ENCODE results near the gene TTLL8.

The TTLL8 gene

DNA sequence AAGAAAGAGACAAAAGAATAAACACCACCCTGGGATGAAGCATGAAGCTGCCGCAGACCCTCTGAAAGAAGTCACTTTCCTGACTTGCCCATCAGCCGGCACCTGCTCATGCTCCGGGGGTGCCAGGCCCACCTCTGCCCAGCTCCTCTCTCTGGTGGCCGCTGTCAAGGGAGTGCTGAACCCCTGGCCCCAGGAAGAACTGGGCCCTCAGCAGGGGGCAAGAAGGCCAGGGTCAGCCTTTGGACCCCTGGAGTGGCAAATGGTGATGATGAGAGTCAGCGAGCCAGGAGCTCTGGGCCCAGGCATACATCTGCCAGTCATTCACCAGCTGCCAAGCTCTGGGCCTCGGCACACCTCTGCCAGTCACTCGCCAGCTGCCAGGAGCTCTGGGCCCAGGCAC, 17.4 kb downstream of the TTLL8 start:
- DNase-seq, result no peak

DNA sequence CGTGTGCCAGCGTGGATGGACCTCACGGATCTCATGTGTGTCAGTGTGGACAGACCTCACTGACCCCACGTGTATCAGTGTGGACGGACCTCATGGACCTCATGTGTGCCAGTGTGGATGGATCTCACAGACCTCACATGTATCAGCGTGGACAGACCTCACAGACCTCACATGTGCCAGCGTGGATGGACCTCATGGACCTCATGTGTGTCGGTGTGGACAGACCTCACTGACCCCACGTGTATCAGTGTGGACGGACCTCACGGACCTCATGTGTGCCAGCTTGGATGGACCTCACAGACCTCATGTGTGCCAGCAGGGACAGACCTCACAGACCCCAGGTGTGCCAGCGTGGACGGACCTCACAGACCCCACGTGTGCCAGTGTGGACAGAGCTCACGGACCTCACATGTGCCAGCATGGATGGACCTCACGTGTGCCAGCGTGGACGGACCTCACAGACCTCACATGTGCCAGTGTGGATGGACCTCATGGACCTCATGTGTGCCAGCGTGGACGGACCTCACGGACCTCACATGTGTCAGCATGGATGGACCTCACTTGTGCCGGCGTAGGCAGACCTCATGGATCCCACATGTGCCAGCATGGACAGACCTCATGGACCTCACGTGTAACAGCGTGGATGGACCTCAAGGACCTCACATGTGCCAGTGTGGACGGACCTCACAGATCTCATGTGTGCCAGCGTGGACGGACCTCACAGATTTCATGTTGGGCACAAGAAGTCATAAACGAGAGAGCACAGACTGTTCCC, 18.2 kb downstream of the TTLL8 start:
- no peak for DNase-seq

DNA sequence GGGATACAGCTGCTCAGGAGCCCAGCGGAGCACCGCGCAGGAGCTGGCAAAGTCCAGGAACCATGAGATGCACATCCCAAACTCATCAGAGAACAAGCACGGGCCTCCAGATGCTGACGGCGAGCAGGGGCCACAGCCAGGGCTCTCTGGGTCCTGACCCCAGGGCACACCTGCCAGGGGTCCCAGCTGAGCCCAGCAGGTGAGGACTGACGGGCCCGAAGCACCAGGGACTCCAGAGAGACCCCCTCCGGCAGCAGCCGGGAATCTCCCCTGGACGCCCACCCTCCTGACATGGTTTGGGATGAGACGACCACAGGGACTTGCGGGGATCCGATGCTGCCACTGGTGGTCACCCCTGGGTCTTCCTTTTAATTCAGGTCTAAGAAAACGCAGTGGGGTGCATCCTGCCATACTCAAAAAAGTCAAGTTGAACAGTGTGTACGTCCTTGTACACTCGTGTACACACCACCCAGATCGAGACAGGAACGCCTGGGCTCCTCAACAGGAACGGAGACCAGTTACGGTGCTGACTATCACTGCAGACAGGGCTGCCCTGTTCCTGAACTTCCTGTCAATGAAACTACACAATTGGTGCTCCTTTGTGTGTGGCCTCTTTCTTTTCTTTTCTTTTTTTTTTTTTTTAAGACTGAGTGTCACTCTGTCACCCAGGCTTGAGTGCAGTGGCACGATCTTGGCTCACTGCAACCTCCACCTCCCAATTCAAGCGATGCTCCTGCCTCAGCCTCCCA, 21.9 kb downstream of the TTLL8 start:
- no peak for DNase-seq

DNA sequence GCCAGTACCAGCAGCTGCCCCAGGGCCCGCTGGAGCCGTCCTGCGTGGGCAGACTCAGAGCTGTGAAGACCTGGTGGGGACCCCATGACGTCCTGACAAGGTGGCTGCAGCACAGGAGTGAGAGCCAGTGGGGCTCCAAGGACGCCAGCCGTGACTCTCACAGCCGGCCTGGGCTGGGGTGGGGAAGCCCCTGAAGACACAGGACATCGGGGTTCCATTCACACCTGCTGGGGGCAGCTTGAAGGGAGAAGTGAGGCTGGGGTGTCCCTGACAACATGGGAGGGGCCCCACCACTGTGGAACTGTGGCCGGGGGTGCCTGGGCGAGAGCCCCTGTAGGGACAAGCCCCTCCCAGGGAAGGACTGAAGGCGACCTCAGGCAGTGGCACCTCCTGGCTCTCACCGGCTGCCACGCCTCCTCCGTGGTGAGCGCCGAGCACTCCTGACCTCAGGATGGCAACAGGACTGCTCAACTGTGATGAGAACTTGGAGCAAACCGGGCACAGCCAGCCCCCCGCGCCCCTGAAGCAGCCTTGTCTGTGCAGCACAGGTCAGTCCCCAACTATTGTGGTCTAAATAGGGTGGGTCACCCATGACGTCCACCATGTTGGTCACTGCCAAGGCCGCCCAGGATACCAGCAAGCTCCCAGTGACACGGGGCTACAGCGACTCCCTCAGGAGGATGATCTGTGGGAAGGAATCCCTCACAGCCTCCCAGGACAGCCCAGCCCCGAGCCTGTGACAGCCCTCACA, 22.8 kb downstream of the TTLL8 start:
- no peak for DNase-seq

DNA sequence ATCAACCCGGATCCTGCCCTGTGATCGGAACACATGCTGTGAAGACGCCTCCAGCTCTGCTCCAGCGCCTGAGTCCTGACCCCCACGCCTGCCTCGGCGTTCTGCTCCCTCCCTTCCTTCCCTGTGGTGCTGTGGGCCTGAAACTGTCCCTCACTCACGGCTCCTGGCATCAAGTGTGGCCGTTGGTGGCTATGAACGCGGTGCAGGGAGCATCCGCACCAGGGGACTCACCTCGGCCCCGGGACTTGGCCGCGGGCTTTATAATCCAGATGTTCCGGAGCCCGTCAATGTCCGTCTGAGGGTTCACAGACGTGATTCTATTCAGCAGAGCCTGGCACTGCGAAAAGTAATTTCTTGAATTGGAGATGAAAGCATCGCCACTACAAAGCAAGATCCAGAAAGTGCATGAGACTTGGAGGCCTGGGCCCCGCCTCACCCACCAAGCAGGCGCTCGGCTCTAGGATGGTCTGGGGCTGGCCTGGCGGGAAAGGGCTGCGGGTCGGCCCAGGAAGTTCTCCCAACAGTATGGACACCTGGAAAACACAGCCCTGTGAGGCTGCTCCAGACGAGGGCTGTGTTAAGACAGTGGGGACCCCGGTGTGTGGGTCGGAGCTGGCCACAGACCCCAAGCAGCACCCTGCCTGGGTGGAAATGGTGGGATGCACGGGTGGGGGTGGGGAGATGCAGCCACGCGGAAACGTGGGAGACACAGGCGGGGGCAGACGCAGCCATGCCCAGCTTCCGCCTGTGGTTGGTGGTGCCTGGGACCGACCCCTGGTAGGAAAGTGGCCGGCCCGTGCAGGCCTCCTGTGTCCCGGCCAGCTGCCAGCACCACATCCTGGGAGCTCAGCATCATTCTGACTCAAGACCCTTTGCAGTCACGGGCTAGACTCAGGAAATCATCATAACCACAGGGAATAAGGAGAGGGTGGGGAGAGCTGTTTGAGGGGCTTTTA, 23.7 kb downstream of the TTLL8 start:
- DNase-seq, result no peak

DNA sequence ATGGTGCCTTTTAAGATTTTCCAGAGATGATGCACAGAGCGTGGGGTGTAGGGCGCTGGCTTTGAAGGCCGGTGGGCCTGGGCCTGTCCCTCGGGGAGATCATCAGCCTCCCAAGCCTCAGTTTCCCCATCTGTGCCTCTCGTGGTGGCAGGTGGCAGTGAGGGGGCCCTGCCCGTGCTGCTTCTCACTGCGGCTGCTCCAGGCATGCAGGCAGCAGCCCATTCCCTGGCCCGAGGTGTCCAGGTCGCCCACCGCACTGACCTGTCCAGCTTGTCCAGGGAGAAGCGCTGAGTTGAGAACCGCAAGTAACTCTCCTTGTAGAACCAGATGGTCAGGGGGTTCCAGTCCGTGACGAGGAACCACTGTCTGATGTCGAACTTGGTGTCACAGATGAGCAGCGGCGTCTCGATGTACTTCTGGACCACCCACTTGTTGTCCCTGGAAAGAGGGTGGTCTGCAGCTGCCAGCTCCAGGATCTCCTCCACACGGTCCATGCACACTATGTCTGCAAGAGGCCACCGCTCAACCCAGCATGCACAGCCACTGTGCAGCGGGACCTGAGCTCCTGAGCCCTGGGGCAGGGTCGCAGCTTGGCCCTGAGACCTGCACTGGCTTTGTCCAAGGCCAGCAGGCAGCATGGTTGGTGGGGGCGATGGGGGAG, 25.0 kb downstream of the TTLL8 start:
- no peak for DNase-seq

DNA sequence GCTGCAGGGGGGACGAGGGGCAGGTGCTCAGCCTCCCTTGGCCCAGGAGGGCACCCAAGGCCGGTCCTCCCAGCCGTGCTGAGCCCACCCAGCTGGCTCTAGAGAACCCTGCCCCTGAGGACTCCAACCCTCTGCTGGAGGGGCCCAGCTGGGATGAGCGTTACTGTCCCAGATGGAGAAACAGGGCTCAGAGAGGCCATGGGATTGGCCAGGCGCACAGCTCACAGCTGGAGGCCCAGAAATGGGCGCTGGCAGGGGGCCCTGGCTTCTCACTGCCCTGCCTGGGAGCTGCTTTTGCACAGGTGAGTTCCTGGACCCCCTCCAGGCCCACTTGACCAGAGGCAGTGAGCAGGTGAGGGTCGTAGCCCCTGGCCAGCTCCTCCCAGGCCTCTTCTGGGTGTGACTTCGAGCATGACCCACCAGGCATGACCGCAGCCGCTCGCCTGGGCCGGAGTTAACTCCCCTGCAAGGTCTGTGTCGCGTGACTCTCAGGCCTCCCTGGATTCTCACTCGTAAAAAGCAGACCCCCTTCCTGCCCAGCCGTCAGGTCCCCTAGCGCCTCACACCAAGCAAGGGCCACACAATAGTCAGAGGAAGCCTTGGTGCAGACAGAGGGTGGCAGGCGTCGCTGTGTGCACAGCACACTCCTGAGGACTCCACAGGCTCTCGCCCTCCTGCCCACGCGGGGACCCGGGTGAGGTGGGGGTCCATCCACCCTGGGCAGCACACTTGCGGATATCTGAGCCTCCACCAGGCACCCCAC, 25.8 kb downstream of the TTLL8 start:
- no peak for DNase-seq

DNA sequence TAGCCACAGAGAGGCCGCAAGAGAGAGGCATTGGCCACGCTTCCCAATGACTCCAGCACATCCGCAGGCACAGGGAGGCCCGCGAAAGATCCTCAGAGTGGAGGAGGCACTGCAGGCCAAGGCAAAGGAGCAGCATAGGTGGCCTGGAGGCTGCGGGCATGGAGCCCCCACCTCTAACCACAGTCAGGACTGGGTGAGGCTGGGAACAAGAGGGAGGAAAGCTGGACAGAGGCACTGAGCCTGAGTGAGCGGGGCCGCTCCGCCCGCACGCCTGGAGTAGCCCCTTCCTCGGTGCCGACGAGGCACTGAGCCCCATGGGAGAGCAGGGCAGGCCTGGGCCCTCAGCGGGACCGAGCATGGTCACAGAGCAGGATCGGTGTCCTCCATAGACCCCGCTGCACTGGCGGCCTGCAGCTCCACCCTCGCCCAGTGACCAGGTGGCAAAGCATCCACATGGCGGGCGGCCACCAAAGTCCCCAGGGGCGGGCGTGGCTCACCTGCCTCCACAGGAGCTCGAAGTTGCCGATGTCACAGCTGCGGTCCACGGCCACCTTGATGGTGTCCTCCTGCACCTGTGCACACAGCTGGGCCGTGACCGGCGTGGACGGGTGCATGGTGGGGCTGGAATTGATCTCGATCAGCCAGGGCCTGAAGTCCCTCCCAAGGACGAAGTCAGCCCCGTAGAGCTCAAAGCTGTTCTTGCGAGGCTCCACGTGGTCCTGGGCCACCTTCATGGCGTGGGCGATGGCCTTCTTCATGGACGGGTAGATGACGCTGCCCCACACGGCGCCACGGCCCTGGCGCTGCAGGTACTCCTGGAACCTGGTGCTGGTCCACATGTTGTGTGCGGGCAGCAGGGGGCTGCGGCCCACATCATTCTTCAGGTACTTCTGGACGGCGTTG, 26.7 kb downstream of the TTLL8 start:
- DNase-seq, result no peak

DNA sequence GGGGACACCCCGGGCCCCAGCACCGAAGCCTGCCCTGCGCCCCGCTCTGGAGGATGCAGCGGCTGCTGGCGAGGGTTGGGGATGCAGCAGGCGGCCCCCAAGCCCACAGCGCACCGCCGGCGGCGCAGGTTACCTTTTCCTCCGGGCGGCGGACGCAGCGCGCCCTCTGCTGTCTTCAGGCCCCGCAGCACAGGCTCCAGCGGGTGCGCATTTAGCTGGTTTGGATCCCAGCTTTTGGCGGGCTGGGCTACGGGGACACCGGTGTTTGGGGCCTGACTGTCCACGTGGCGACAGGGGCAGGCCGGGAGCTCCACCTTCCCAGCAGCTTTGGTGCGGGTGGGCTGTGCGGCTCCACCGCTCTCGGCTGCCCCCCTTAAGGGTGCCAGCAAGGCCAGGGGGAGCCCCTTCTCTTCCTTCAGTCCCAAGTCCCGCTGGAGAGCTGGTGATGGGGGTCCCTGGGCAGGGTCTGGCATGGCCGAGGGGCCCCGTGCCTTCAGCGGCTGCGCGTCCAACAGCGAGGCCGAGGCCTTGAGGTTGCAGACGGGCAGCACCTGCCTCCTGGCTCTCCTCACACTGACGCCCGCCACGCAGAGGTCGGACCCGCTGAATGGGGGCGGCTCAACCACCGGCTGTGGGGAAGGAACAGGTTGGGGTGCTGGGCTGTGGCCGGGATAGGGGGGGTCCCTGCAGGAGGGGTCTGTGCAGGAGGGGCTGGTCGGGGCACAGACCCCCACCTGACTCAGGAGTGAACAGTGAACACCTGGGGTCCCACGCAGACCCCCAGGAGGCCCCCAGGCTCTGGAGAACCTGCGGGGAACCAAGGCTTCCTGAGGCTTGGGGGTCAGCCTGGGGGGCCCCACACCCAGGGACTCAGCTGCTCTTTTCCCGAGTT, 27.6 kb downstream of the TTLL8 start:
- peak; percentile 67 to 81 (median 74) for DNase-seq

DNA sequence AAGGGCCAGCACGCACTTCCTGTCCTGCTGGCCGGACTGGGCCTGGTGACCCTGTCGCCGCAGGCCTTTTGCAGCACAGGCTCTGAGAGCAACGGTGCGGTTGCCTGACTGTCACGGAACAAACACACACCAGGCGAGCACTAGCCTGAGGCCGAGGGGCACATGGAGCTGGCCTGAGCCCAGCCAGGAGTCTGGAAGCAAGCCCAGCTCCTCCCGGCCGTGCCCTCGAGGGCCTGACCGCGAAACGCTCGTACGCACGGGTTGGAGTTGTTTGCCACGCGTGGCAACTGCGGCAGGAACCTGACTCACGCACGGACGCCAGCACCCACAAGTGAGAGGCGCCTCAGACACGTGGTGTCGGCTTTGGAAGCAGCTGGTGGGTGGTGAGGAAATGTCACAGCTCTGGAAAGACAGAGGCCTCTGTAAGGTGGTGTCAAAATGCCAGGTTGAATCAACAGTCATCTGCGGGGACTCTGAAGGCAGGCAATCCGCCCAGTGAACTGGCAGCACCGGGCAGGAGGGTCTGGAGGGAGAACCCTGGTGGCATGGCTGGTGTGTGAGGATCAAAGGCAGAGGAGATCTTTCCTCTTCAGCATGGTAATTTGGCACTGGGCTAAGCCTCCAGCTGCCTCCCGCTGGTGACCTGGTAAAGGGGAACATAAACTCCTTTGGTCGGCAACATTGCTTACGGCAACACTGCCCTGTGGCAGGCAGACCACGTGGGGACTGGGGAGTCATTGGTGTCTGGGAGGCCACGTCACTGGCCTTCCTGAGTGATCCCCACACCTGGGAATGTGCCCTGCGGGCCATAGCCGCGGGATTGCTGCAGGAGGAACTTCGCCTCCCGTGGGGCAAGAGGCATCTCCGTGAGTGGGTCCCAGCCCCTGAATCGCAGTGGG, 30.2 kb downstream of the TTLL8 start:
- peak in 3 of 5 experiments; percentile 30 to 62 (median 42) for DNase-seq

DNA sequence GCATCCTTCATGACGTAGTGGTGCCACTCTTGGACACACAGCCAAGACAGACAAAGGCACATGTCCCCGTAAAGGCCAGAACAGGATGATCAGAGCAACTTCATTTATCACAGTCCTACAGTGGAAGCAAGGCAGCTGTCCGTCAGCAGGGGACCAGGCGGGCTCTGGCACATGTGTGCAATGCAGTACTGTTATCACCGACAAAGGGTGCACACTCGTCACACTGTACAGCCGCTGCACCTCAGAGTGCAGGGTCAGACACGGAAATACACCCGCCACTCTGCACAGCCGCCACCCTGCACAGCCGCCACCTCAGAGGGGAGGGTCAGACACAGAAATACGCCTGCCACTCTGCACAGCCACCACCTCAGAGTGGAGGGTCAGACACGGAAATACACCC, 32.1 kb downstream of the TTLL8 start:
- DNase-seq, result no peak

DNA sequence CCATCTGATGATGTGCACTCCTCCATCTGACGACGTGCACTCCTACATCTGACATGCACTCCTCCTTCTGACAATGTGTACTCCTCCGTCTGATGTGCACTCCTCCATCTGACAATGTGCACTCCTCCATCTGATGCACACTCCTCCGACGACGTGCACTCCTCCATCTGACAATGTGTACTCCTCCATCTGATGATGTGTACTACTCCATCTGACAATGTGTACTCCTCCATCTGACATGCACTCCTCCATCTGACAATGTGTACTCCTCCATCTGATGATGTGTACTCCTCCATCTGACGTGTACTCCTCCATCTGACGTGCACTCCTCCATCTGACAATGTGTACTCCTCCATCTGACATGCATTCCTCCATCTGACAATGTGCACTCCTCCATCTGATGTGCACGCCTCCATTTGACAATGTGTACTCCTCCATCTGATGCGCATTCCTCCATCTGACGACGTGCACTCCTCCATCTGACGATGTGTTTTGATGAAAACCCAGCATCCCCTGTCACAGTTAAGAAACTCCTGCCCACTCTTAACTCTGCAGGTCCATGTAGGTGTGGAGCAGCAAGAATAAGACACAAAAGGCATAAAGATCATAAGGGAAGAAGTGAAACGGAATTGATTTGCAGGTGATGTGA, 35.8 kb downstream of the TTLL8 start:
- DNase-seq, result no peak

DNA sequence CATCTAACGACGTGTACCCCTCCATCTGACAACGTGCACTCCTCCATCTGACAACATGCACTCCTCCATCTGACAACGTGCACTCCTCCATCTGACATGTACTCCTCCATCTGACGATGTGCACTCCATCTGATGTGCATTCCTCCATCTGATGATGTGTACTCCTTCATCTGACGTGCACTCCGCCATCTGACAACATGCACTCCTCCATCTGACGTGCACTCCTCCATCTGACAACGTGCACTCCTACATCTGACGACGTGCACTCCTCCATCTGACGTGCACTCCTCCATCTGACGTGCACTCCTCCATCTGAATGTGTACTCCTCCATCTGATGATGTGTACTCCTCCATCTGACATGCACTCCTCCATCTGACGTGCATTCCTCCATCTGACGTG, 37.5 kb downstream of the TTLL8 start:
- no peak for DNase-seq

DNA sequence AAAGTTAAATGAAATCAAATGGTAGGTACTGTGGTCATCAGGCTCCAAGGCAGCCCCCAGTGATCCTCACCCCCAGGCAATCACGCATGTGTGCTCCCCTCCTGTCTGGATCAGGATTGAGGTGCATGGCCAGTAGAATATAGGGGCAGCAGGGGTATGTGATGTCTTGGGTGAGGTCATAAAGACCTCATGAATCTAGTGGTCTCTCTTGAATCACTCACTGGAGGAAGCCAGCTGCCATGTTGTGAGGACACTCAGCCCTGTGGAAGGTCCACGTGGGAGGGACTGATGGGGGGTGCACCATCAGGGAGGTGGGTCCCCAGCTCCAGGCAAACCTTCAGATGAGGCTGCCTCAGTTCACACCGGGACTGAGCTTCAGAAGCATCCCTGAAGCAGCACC, 38.8 kb downstream of the TTLL8 start:
- no peak for DNase-seq

DNA sequence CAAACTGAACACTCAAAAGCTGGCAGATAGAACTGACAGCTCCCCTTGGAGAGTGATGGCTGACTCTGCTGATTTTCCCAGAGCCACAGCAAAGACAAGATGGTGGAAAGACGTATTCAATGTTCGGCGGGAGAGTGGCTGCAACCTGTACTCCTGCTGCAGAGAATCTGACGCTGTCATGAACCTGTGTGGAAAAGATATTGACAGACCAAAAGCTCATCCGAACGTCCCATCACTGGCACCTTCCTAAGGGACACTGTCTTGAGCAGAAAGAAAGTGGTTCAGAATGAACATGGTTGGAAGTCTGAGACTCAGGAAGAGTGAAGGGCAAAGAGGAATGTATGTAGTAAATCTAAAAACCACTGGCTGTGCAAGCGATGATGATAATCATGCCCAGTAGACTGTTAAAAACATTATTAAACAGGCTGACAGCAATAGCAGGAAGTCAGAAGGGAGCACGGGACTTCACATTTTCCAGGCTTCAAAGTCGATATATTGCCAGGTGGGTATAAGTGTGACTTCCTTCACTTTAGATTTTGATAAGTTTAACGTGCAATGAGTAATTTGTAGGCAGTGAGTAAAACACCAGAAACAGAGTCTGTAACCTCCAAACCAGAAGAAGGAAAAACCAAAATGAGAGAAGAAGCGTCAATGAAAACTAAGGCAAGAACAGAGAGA, 39.4 kb downstream of the TTLL8 start:
- peak in 2 of 5 experiments; percentile 46 to 73 for DNase-seq

DNA sequence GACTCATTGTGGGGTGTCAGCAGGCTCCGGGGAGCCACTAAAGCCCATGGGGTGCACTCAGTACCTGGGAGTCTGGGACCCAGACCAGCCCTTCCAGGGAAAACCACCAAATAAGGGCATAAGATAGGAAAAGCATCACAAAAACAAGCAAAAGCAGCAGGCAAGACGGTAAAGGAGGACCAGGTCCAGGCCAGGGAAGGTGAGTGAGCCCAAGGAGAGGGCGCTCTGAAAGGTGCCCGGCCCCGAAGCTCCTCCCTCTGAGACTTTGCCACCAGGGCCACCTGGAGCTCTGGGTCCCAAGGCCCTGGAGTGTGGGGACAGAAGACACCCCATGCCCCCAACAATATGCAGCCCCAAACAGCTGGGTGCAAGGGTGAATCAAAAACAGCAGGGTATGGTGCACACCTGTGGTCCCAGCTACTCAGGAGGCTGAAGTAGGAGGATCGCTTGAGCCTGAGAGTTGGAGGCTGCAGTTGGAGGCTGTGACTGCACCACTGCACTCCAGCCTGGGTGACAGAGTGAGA, 40.3 kb downstream of the TTLL8 start:
- no peak for DNase-seq
